Fibroblast of pulmonary artery (primary cell): ENCODE results near the gene BABAM2.

Source experiments
- DNase-seq: peaks from one replicate; pipeline ENCODE4 v3.0.0-alpha.2; 2010; ENCODE audit warnings: low read depth
- H3K4me3 ChIP-seq: replicated peaks from 2 replicates; pipeline ENCODE4 v1.5.1; 2011; ENCODE audit warnings: low read depth, mild to moderate bottlenecking, control low read depth, low read length, moderate library complexity
- CTCF ChIP-seq: IDR thresholded peaks from 2 replicates; pipeline ENCODE4 v1.5.1; 2011; ENCODE audit warnings: mild to moderate bottlenecking, control low read depth, low read length, inconsistent platforms; ENCODE audit errors: missing control alignments

BABAM2 gene

GRCh38 chr2:28117104-28117596, 226.6 kb downstream of the BABAM2 start:
- no peak for DNase-seq
- H3K4me3 ChIP-seq: no peak overlapping the region
- TF ChIP-seq CTCF: no peak

GRCh38 chr2:28119631-28120030, 229.1 kb downstream of the BABAM2 start:
- TF ChIP-seq CTCF: no peak
- no peak for DNase-seq

GRCh38 chr2:28128281-28128950, 237.9 kb downstream of the BABAM2 start:
- no peak for TF ChIP-seq CTCF
- no peak overlapping the region for H3K4me3 ChIP-seq
- no peak for DNase-seq

More at GRCh38 chr2:28119631-28120030, 229.1 kb downstream of the BABAM2 start:
- no peak overlapping the region for H3K4me3 ChIP-seq

- TF ChIP-seq CTCF: no peak
- DNase-seq: no peak
- H3K4me3 ChIP-seq: no peak overlapping the region
These were observed 239.6 kb downstream of the BABAM2 start for GRCh38 chr2:28129955-28130695.

- no peak overlapping the region for H3K4me3 ChIP-seq
- DNase-seq: no peak
- TF ChIP-seq CTCF: no peak
These were observed 243.2 kb downstream of the BABAM2 start for GRCh38 chr2:28133778-28134177.

GRCh38 chr2:28134262-28134812, 243.8 kb downstream of the BABAM2 start:
- TF ChIP-seq CTCF: no peak
- peak; percentile 42 for DNase-seq
- no peak overlapping the region for H3K4me3 ChIP-seq
